ENCODE measurements around the gene SLC6A13. TPM values are rescaled to one million over a fixed set of nuclear protein-coding genes. Genes with fewer than 3 reads are reported as not detected.

The SLC6A13 gene
- total RNA-seq, 1 donor from 2014 or later = not detected

DNA sequence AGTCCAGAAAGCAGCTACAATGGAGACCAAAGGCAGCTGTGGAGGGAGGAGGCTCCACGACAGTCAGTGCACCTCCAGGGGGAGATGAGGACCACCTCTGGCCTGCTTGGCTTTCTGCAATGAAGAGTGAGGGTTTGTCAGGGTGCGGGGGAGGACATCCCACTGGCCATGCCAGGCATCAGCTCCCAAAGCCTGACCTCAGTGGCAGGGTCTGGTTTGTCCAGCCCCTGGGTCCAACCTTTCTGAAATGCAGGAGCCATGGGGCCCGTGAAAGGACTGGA, 83.9 kb downstream of the SLC6A13 start:
- Histone ChIP-seq H3K4me1 (peaks cover 2 to 5% of the 10 kb centered on the region in 2 donors), H3K27ac (no peak overlapping the region), H3K27me3 (no peaks in the 10 kb centered on the region), H3K4me3 (no peak overlapping the region), H3K9me3 (no peaks in the 10 kb centered on the region), H3K36me3 (no peaks in the 10 kb centered on the region)
- no peak for TF ChIP-seq CTCF (IDR thresholded peaks at IDR 0.05)
- intact Hi-C loops (cut with DNase I) = no loop called here
- DNase-seq (ENCODE audit: low spot score in 2 of 2) = no peak

GRCh38 chr12:177980-178828, 84.4 kb downstream of the SLC6A13 start:
- H3K4me1 ChIP-seq = peaks cover 2 to 5% of the 10 kb centered on the region in 2 donors
- no peak for TF ChIP-seq CTCF (IDR thresholded peaks at IDR 0.05)
- H3K27ac ChIP-seq = no peak overlapping the region
- H3K27me3 ChIP-seq = no peaks in the 10 kb centered on the region
- H3K4me3 ChIP-seq = no peak overlapping the region
- no peaks in the 10 kb centered on the region for H3K36me3 ChIP-seq
- intact Hi-C loops (cut with DNase I) = no loop called here
- DNase-seq (ENCODE audit: low spot score in 2 of 2) = no peak
- H3K9me3 ChIP-seq = no peaks in the 10 kb centered on the region

DNA sequence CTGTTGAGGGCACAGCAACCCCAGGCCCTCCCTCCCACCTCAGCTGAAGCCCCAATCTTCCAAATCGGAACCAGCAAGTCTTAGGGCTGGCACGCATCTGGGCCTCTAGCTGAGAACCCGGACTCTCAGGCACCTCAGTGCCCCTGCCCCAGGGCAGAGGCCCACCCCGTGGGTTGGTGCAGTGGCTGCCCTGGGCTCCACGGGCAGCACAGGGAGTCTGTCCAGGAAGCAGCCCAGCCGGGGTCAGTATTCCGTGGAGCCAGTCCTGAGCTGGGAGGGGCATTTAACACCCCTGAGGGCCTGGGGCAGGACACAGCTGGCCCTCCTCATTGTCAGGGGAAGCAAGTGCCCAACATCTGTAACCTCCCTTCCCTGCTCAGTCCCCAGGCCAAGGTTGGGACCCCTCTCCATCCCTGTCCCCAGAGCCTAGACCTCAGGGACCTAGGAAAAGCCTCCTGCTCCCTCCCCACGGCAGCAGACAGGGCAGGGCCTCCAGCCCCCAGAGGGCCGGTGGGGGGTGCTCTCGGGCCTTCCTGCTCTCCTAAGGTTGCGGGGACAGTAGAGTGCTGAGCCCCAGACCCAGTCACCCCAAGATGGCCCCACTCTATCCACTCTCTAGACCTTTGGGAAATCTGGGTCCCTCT, 85.2 kb downstream of the SLC6A13 start:
- no peak for DNase-seq (ENCODE audit: low spot score in 2 of 2)
- no peak overlapping the region for H3K27ac ChIP-seq
- H3K4me1 ChIP-seq = peaks cover 2 to 5% of the 10 kb centered on the region in 2 donors
- intact Hi-C loops (cut with DNase I) = no loop called here
- no peaks in the 10 kb centered on the region for H3K9me3 ChIP-seq
- H3K36me3 ChIP-seq = no peaks in the 10 kb centered on the region
- H3K27me3 ChIP-seq = no peaks in the 10 kb centered on the region
- TF ChIP-seq CTCF (IDR thresholded peaks at IDR 0.05) = no peak
- no peak overlapping the region for H3K4me3 ChIP-seq

- no peaks in the 10 kb centered on the region for H3K27me3 ChIP-seq
- H3K9me3 ChIP-seq = no peaks in the 10 kb centered on the region
- no peak overlapping the region for H3K27ac ChIP-seq
- no peaks in the 10 kb centered on the region for H3K36me3 ChIP-seq
- intact Hi-C loops (cut with DNase I) = no loop called here
- DNase-seq (ENCODE audit: low spot score in 2 of 2) = no peak
- no peak overlapping the region for H3K4me3 ChIP-seq
- TF ChIP-seq CTCF (IDR thresholded peaks at IDR 0.05) = no peak
- peaks cover 2 to 5% of the 10 kb centered on the region in 2 donors for H3K4me1 ChIP-seq
These were observed 86.1 kb downstream of the SLC6A13 start for GRCh38 chr12:176321-177181.

- H3K9me3 ChIP-seq = no peaks in the 10 kb centered on the region
- no peak overlapping the region for H3K27ac ChIP-seq
- H3K36me3 ChIP-seq = no peaks in the 10 kb centered on the region
- H3K4me3 ChIP-seq = no peak overlapping the region
- no peak for DNase-seq (ENCODE audit: low spot score in 2 of 2)
- H3K27me3 ChIP-seq = no peaks in the 10 kb centered on the region
- intact Hi-C loops (cut with DNase I) = no loop called here
- peaks cover 2 to 5% of the 10 kb centered on the region in 2 donors for H3K4me1 ChIP-seq
- no peak for TF ChIP-seq CTCF (IDR thresholded peaks at IDR 0.05)
These were observed 86.9 kb downstream of the SLC6A13 start for GRCh38 chr12:175759-176158.
